Panc1 (cell line): ENCODE data around the gene STK35.

ENCODE experiments used
- POLR2AphosphoS5 ChIP-seq: IDR thresholded peaks from 2 replicates; pipeline ENCODE4 v1.6.1; 2012; ENCODE audit warnings: mild to moderate bottlenecking, low read depth, low read length, moderate library complexity
- SIN3A ChIP-seq: IDR thresholded peaks from 2 replicates; pipeline ENCODE4 v1.6.1; 2012; ENCODE audit warnings: low read depth, mild to moderate bottlenecking, low read length, moderate library complexity, borderline replicate concordance; ENCODE audit not compliant: insufficient read depth
- TCF7L2 ChIP-seq: IDR thresholded peaks from 2 replicates; pipeline ENCODE4 v1.6.1; 2011; ENCODE audit warnings: mild to moderate bottlenecking, low read depth, low read length, inconsistent platforms
- TF ChIP-seq, protein P1 (sequence below): fragments of 450-650 bp; IDR thresholded peaks from 2 replicates; pipeline ENCODE4 v1.5.1; 2017; ENCODE audit warnings: mild to moderate bottlenecking
- TF ChIP-seq, protein P2 (sequence below), 2 experiments: IDR thresholded peaks; 2 replicates each; pipeline ENCODE4 v1.6.1; 2011 to 2012; ENCODE audit warnings: low read depth in 2 of 2, control low read depth in 1 of 2, low read length in 1 of 2, mild to moderate bottlenecking in 1 of 2, moderate library complexity in 1 of 2; ENCODE audit not compliant: insufficient read depth in 1 of 2

DNA sequence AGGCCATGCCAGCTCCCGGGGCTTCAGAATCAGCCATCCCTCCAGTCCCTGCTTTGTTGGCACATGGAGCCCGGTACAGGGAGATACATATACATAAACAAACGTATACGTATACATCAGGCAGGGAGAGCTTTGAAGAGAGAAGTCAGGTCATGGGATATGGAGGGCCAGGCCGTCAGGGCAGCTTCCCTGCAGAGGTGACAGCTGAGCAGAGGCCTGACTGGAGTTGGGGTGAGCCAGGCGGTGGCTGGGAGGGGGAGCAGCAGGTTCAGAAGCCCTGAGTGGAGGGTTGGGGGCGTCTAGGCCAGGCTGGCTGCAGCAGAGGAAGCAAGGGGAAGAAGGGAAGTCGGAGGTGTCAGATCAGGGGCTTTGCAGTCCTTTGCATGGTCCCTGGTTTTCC is 61.7 kb downstream of the STK35 start:
- TF ChIP-seq, protein P1, sequence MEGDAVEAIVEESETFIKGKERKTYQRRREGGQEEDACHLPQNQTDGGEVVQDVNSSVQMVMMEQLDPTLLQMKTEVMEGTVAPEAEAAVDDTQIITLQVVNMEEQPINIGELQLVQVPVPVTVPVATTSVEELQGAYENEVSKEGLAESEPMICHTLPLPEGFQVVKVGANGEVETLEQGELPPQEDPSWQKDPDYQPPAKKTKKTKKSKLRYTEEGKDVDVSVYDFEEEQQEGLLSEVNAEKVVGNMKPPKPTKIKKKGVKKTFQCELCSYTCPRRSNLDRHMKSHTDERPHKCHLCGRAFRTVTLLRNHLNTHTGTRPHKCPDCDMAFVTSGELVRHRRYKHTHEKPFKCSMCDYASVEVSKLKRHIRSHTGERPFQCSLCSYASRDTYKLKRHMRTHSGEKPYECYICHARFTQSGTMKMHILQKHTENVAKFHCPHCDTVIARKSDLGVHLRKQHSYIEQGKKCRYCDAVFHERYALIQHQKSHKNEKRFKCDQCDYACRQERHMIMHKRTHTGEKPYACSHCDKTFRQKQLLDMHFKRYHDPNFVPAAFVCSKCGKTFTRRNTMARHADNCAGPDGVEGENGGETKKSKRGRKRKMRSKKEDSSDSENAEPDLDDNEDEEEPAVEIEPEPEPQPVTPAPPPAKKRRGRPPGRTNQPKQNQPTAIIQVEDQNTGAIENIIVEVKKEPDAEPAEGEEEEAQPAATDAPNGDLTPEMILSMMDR: no peak
- TF ChIP-seq POLR2AphosphoS5 (no peak), TCF7L2 (no peak), SIN3A (no peak)
- TF ChIP-seq, protein P2, sequence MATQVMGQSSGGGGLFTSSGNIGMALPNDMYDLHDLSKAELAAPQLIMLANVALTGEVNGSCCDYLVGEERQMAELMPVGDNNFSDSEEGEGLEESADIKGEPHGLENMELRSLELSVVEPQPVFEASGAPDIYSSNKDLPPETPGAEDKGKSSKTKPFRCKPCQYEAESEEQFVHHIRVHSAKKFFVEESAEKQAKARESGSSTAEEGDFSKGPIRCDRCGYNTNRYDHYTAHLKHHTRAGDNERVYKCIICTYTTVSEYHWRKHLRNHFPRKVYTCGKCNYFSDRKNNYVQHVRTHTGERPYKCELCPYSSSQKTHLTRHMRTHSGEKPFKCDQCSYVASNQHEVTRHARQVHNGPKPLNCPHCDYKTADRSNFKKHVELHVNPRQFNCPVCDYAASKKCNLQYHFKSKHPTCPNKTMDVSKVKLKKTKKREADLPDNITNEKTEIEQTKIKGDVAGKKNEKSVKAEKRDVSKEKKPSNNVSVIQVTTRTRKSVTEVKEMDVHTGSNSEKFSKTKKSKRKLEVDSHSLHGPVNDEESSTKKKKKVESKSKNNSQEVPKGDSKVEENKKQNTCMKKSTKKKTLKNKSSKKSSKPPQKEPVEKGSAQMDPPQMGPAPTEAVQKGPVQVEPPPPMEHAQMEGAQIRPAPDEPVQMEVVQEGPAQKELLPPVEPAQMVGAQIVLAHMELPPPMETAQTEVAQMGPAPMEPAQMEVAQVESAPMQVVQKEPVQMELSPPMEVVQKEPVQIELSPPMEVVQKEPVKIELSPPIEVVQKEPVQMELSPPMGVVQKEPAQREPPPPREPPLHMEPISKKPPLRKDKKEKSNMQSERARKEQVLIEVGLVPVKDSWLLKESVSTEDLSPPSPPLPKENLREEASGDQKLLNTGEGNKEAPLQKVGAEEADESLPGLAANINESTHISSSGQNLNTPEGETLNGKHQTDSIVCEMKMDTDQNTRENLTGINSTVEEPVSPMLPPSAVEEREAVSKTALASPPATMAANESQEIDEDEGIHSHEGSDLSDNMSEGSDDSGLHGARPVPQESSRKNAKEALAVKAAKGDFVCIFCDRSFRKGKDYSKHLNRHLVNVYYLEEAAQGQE (IDR thresholded peaks at IDR 0.05; ENCODE audit: insufficient read depth in 1 of 2, low read depth in 2 of 2, low read length in 1 of 2): no peak
